Measurements from ENCODE around the gene PNMA8A. TPM values are rescaled to one million over a fixed set of nuclear protein-coding genes. Genes with fewer than 3 reads are reported as not detected.
"Not testable (repeated sequence)": the region's sequence is repeated elsewhere in the genome, so short reads cannot be mapped to it uniquely, and the experiment has no call there.

The PNMA8A gene, protein sequence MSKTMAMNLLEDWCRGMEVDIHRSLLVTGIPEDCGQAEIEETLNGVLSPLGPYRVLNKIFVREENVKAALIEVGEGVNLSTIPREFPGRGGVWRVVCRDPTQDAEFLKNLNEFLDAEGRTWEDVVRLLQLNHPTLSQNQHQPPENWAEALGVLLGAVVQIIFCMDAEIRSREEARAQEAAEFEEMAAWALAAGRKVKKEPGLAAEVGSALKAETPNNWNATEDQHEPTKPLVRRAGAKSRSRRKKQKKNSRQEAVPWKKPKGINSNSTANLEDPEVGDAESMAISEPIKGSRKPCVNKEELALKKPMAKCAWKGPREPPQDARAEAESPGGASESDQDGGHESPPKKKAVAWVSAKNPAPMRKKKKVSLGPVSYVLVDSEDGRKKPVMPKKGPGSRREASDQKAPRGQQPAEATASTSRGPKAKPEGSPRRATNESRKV
- total RNA-seq, result 1.2 TPM
- long read RNA-seq, result 0 reads

DNA sequence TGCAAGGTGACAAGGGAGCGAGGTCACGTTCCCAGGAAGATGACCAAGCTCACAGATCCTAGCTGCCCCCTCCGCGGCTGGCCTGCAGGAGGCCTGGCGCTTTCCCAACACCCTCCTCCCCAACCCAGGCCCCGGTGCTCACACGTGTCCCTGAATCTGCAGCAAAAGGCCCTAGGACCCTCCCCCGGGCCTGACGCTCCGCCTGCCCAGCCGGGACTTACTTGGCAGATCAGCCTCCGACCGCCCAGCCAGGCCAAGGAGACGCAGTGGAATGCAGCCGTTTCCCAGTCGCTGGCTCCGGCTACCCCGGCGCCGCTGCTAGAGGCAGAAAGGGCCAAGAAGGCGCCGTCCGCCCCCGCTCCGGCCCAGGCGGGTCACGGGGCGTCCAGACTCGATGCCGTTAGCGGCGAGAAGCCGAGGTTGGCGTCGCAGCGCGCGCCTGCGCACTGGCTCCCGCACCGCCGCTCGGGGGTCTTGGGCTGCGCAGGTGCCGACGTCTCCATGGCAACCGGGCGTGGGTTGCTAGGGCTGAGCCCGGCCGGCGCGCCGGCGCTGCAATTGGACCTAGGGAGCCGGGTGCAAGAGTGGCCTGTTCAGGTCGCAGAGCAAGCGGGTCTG, at the start of gene PNMA8A:
TSS of gene PNMA8A (minus strand) at position 448 of the 618 bp plus-strand sequence. CDS start 528 bp downstream, outside the sequence.
- no peak for DNase-seq (ENCODE audit: low spot score)

DNA sequence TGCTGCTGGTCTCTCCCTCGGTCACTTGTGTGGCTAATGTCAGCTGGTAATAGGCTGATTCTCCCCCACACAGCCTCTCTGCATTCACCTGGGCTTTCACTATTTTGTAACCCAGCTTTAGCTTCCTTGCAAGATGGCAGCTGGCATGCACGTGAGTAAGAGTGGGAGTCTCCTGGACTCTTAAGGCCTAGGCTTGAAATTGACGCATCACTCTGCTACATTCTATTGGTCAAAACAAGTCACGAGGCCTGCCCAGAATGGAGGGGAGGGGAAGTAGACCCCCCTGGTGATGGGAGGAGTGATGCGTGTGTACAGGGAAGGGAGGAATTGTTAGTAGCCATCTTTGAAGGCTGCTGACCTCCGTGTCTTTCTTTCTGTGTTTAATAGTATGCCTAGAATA, 49.3 kb upstream of the PNMA8A start:
- no peak for DNase-seq (ENCODE audit: low spot score)

GRCh38 chr19:46517471-46517870, 46.1 kb upstream of the PNMA8A start:
- no peak for DNase-seq (ENCODE audit: low spot score)

DNA sequence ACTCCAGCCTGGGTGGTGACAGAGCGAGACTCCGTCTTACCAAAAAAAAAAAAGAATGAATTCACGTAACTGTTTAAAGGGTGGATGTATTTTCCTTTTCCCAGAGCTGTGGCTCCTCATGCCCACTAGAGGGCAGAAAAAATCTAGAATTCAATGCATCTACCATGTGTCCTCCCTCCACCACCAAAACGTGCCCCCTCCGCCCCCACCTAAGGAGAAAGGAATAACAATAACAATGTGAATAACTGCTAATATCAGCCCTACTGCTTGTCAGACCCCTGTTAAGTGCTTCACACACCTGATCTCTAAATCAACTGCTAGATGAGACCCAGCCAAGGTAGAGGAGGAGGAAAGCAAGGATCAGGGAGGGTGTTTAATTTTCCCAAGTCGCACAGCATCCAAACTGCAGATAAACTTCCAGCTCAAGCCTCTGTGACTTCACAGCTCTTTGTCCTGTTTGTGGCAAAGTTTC, 44.6 kb upstream of the PNMA8A start:
- no peak for DNase-seq (ENCODE audit: low spot score)

- no peak for DNase-seq (ENCODE audit: low spot score)
Observed at GRCh38 chr19:46515290-46515609, 43.9 kb upstream of the PNMA8A start.

DNA sequence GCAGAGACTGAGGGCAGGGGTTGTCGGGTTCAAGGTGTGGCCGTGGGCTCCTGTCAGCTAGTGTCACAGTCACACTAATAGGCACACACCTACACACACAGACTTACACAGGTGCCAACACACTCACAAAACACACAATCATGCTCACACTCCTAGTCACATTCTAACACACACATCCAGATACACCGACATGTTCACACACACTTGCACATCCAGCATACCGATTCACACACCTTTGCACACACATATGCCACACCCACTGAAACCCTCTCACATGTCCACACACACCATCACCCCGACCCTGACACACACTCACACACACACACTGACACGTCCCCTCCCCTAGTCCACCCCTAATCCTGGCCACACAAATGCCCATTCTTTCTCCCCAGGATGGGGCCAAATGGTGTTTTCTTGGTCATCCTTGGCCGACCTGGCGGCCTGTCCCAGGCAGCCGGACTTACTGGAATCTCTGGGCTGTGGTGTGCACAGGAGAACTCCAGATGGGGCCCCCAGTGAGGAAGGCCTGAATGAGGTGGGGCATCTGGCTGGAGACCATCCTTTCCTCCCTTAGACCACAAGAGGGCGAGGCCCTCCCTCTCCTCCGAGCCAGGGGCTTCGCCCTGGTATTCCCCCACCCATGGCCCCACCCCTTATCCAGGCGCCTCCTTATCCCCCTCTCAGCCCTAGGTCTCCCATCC, 43.4 kb upstream of the PNMA8A start:
- no peak for DNase-seq (ENCODE audit: low spot score)

GRCh38 chr19:46513461-46514236, 42.3 kb upstream of the PNMA8A start:
- DNase-seq (ENCODE audit: low spot score), result peak; percentile 96

GRCh38 chr19:46511237-46511636, 39.9 kb upstream of the PNMA8A start:
- no peak for DNase-seq (ENCODE audit: low spot score)

DNA sequence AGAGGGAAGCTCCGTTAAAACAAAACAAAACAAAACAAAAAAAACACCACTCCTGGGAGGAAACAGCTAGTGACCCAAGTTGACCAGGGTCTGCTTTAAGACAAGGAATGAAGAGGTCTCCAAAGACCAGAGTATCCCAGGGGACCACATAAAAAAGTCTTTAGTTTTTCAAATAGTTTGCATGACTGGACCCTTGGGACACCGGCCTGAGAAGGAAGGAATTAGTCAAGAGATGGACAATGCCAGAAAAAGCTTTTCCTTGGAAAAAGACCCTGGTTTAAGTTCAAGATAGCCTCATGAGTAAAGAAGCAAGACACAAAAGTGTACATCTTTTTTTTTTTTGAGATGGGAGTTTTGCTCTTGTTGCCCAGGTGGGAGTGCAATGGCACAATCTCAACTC, 36.8 kb upstream of the PNMA8A start:
- no peak for DNase-seq (ENCODE audit: low spot score)

DNA sequence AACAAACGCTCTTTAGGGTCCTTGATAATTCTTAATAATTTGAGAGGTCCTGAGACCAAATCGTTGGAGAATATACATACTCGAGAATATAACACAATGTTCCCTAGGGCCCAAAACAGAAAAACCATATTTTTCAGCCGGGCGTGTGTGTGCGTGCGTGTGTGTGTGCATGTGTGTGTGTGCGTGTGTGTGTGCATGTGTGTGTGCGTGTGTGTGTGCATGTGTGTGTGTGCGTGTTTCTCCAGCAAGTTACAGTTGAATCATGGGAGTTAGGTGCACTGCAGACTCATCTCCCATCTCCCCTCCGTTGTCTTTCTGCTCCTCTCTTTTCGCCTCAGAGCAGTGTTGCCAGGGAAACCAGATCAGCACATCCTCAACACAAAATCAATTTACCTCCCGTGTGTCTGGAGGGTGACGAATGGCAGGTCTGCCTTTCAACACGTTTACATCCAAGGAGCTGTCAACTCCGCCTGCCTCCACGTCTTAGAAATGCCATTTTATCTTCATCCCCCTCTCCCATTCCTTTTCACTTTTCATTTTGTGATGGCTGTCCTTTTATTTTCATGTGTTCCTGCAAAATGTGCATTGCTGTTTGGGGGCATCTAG, 32.6 kb upstream of the PNMA8A start:
- DNase-seq (ENCODE audit: low spot score), result no peak

- no peak for DNase-seq (ENCODE audit: low spot score)
Observed at GRCh38 chr19:46502891-46503290, 31.5 kb upstream of the PNMA8A start.

DNA sequence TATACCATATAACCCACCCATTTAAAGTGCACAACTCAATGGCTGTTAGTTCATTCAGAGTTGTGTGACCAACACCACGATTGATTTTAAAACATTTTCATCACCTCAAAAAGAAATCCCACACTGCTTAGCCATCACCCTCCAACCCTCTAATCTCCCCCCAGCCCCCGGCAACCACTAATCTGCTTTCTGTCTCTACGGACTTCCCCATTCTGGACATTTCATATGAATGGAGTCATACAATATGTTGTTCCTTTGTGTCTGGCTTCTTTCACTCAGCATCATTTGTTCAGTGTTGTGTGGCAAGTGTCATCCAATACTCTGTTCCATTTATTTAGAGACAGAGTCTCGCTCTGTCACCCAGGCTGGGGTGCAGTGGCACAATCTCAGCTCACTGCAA, 28.3 kb upstream of the PNMA8A start:
- no peak for DNase-seq (ENCODE audit: low spot score)

DNA sequence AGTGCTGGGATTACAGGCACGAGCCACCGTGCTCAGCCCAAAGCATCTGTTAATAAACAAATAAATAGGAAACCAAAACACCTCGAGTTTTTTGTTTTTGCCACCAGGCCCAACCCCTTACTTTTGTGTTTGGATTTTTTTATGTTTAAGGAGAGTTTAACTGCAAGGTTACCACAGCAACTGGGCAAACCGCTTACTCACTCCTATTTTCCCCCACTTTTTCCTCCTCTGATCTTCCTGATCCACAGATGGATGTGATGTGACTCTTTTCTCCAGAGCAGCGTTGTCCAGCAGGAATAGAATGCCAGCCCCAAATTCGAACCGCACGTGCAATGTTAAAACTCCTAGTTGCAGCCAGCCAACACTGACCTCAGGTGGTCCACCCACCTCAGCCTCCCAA, 26.4 kb upstream of the PNMA8A start:
- DNase-seq (ENCODE audit: low spot score), result no peak

- not testable (repeated sequence) for DNase-seq (ENCODE audit: low spot score)
Observed at GRCh38 chr19:46496886-46497285, 25.5 kb upstream of the PNMA8A start.

- no peak for DNase-seq (ENCODE audit: low spot score)
Observed at GRCh38 chr19:46496304-46496703, 24.9 kb upstream of the PNMA8A start.

GRCh38 chr19:46495786-46496099, 24.4 kb upstream of the PNMA8A start, which contains the start of gene PNMA8B:
Gene PNMA8B, minus strand, starts transcription at chr19:46495867. Its CDS starts 402 bp downstream, at chr19:46495465.
- no peak for DNase-seq (ENCODE audit: low spot score)

DNA sequence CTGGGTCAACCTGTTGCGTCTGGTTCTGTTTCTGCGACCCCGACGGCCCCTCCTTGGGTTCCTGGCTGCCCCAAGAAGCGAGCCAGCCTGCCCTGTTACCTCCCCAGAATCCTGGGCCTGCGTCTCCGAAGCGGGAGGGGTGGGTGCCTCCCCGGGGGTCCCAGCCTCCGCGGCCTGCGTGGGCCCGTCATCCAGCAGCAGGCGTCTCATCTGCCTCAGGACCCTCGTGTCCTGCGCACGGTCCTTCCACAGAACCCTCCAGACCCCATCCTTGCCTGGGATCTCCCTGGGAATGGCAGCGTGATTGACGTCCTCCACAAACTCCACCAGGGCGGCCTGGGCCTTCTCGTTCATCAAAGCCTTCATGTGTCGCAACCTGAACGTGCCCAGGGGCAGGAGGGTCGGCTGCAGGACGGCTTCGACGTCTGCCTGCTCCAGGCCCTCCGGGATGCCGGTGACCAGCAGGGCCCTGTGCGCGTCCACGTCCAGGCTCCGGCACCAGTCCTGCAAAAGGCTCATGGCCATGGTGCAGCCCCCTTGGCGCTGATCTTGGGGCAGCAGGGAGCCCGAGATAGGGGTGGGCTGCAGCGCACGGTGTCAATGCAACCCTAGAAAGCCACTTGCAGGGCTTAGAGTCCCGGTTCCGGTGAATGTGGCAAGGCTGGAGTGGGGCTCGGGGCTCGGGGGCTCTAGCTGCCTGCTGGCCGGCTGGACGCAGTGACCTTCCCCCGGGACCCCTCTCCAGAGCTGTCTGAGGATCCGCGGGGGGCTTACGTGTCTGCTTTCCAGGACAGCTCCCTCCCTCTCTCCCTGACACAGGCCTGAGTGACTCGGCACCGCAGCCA, 23.8 kb upstream of the PNMA8A start:
- DNase-seq (ENCODE audit: low spot score), result no peak

GRCh38 chr19:46494146-46494940, 23.0 kb upstream of the PNMA8A start:
- no peak for DNase-seq (ENCODE audit: low spot score)

All from mesenteric fat pad (tissue), 1 donor.